Measurements from ENCODE around the gene RECQL5. TPM values are rescaled to one million over a fixed set of nuclear protein-coding genes. Genes with fewer than 3 reads are reported as not detected.
A peak's percentile ranks its signal among the peaks of the same experiment; 100 is the strongest.

RECQL5 gene
- total RNA-seq, 1 experiment from 2014 or later, result 67.0 TPM

DNA sequence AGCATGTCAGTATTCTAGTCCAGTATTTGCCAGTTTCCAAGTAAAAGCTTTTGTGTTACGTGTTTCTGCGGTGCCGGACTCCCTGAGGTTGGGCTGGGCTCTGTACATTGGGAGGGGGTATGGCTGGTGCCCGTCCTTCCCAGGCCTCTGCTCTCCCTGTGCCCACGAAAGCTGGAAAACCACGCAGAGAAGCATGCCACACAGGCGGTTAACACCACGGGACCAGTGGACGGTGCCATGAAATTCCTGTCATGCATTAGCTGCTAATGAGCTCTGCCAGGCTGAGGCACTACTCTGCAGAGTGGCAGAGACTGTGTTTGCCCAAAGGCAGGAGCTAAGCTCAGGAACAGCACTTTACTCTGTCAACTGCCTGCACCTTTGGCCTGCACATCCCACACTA, 25.6 kb downstream of the RECQL5 start:
- H3K27ac Mint-ChIP-seq (ENCODE audit: unreplicated experiment), result no peak overlapping the region
- Histone ChIP-seq H3K27me3 (replicated peaks; ENCODE audit: control insufficient read depth, insufficient read depth, low read length) (no peaks in the 10 kb centered on the region), H3K4me3 (ENCODE audit: low read depth, low read length) (no peak overlapping the region), H3K36me3 (ENCODE audit: control insufficient read depth, insufficient read depth, low read length) (peaks cover 1% of the 10 kb centered on the region), H3K9me3 (no peaks in the 10 kb centered on the region), H3K4me1 (peaks cover 47% of the 10 kb centered on the region)
- TF ChIP-seq, protein P1, sequence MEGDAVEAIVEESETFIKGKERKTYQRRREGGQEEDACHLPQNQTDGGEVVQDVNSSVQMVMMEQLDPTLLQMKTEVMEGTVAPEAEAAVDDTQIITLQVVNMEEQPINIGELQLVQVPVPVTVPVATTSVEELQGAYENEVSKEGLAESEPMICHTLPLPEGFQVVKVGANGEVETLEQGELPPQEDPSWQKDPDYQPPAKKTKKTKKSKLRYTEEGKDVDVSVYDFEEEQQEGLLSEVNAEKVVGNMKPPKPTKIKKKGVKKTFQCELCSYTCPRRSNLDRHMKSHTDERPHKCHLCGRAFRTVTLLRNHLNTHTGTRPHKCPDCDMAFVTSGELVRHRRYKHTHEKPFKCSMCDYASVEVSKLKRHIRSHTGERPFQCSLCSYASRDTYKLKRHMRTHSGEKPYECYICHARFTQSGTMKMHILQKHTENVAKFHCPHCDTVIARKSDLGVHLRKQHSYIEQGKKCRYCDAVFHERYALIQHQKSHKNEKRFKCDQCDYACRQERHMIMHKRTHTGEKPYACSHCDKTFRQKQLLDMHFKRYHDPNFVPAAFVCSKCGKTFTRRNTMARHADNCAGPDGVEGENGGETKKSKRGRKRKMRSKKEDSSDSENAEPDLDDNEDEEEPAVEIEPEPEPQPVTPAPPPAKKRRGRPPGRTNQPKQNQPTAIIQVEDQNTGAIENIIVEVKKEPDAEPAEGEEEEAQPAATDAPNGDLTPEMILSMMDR (IDR thresholded peaks at IDR 0.05; ENCODE audit: insufficient read depth in 1 of 2, low read depth in 1 of 2, low read length in 1 of 2, severe bottlenecking in 1 of 2, unreplicated experiment in 1 of 2), result no peak
- POLR2A ChIA-PET, result no interaction called here
- no TSS peak for BruUV-seq (replicated peaks)
- H3K4me3 Mint-ChIP-seq (ENCODE audit: unreplicated experiment), result no peak overlapping the region
- H3K4me1 Mint-ChIP-seq (ENCODE audit: low read depth, unreplicated experiment), result peaks cover 18% of the 10 kb centered on the region
- no peaks in the 10 kb centered on the region for H3K9me3 Mint-ChIP-seq (ENCODE audit: unreplicated experiment)
- peaks cover 26% of the 10 kb centered on the region for H3K36me3 Mint-ChIP-seq (ENCODE audit: insufficient read depth, unreplicated experiment)
- no peaks in the 10 kb centered on the region for H3K27me3 Mint-ChIP-seq (ENCODE audit: insufficient read depth, unreplicated experiment)
- no peak for DNase-seq
- CTCF ChIA-PET, result interaction anchor here (0.5 to 6.9 kb wide), 8 partner anchors 8 to 108 kb away, joined by 3 to 115 read pairs (median 5); partner anchors contain the start of gene SMIM5
- intact Hi-C loops (cut with micrococcal nuclease; ENCODE audit: unreplicated experiment), result no loop called here

DNA sequence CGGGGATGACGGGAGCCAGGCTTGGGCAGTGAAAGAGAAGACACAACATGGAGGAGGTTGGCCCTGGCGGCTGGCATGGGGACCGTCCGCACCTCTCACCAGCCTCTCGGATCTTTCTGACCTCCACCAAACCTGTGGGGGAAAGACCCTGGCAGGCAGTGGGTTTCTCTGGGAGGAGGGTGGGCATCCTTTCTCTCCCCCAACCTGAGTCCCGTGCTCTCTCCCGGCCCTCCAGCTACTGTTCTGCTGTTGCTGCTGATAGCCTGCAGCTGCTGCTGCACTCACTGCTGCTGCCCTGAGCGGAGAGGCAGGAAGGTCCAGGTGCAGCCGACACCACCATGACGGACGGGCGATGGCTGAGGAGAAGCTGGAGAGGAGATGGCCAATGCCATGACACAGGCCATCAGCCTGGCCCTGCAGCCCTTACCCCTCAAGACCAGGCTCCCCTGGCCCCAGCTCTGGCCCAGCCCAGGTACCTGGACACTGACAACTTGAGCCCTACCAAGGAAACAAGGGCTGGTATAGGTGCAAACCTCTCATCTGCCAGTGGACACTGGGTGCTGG, 26.3 kb downstream of the RECQL5 start:
- H3K27me3 ChIP-seq (replicated peaks; ENCODE audit: control insufficient read depth, insufficient read depth, low read length), result no peaks in the 10 kb centered on the region
- peaks cover 40% of the 10 kb centered on the region for H3K4me1 ChIP-seq
- no peaks in the 10 kb centered on the region for H3K9me3 Mint-ChIP-seq (ENCODE audit: unreplicated experiment)
- H3K27ac Mint-ChIP-seq (ENCODE audit: unreplicated experiment), result no peak overlapping the region
- H3K4me1 Mint-ChIP-seq (ENCODE audit: low read depth, unreplicated experiment), result peaks cover 11% of the 10 kb centered on the region
- no peak for DNase-seq
- peaks cover 1% of the 10 kb centered on the region for H3K36me3 ChIP-seq (ENCODE audit: control insufficient read depth, insufficient read depth, low read length)
- H3K36me3 Mint-ChIP-seq (ENCODE audit: insufficient read depth, unreplicated experiment), result peaks cover 23% of the 10 kb centered on the region
- BruUV-seq (replicated peaks), result no TSS peak
- H3K9me3 ChIP-seq, result no peaks in the 10 kb centered on the region
- H3K4me3 Mint-ChIP-seq (ENCODE audit: unreplicated experiment), result no peak overlapping the region
- TF ChIP-seq, protein P1 (IDR thresholded peaks at IDR 0.05; ENCODE audit: insufficient read depth in 1 of 2, low read depth in 1 of 2, low read length in 1 of 2, severe bottlenecking in 1 of 2, unreplicated experiment in 1 of 2), result no peak
- H3K27me3 Mint-ChIP-seq (ENCODE audit: insufficient read depth, unreplicated experiment), result no peaks in the 10 kb centered on the region
- no peak overlapping the region for H3K4me3 ChIP-seq (ENCODE audit: low read depth, low read length)
- intact Hi-C loops (cut with micrococcal nuclease; ENCODE audit: unreplicated experiment), result no loop called here
- ChIA-PET POLR2A (no interaction called here), CTCF (interaction anchor here (0.9 to 2.2 kb wide), 6 partner anchors 8 to 109 kb away, joined by 3 to 10 read pairs (median 4); partner anchors contain the start of gene SMIM5)

DNA sequence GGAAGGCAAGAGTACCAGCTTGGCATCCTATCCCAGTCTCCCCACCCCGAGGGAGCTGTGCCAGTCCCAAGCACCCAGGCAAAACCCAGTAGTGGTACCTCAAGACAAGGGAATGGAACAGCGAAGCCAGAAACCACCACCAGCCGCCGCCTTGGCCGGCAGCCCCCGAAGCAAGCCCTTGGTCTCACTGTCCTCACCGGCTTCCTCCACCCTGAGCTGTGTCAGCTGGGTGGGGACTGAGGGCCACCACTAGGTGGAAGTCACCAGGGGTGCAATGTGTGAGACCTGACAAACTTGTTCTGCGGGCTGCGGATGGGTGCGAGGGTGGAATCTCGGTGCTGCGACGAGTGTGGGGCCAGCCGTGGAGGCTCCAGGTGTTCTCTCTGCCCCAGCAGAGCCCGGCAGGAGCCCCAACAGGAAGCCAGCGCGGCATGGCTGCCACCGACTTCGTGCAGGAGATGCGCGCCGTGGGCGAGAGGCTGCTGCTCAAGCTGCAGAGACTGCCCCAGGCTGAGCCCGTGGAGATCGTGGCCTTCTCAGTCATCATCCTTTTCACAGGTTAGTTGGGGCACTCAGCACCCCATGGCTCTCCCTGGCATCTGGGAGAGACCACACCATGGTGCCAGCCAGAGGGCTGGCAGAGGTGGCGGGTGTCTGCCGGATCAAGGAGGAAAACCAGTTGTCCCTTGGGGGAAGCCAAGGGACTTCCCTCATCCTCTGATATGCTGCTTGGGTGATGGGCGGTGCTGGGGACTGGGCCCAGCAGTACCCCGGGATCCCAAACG, 27.0 kb downstream of the RECQL5 start:
- Histone ChIP-seq H3K9me3 (no peaks in the 10 kb centered on the region), H3K27me3 (replicated peaks; ENCODE audit: control insufficient read depth, insufficient read depth, low read length) (no peaks in the 10 kb centered on the region), H3K4me1 (peaks cover 34% of the 10 kb centered on the region), H3K36me3 (ENCODE audit: control insufficient read depth, insufficient read depth, low read length) (peaks cover 1% of the 10 kb centered on the region), H3K4me3 (ENCODE audit: low read depth, low read length) (no peak overlapping the region)
- no TSS peak for BruUV-seq (replicated peaks)
- TF ChIP-seq, protein P1 (IDR thresholded peaks at IDR 0.05; ENCODE audit: insufficient read depth in 1 of 2, low read depth in 1 of 2, low read length in 1 of 2, severe bottlenecking in 1 of 2, unreplicated experiment in 1 of 2), result peak; percentile 16 to 53
- Mint-ChIP-seq H3K9me3 (ENCODE audit: unreplicated experiment) (no peaks in the 10 kb centered on the region), H3K36me3 (ENCODE audit: insufficient read depth, unreplicated experiment) (peaks cover 19% of the 10 kb centered on the region), H3K27me3 (ENCODE audit: insufficient read depth, unreplicated experiment) (no peaks in the 10 kb centered on the region), H3K4me1 (ENCODE audit: low read depth, unreplicated experiment) (peaks cover 4% of the 10 kb centered on the region), H3K4me3 (ENCODE audit: unreplicated experiment) (no peak overlapping the region), H3K27ac (ENCODE audit: unreplicated experiment) (peak overlapping the region; percentile 57)
- ChIA-PET CTCF (interaction anchor here (1.2 to 2.2 kb wide), 2 partner anchors 13 to 108 kb away, joined by 7 to 10 read pairs; no protein-coding TSS in a partner anchor), POLR2A (no interaction called here)
- intact Hi-C loops (cut with micrococcal nuclease; ENCODE audit: unreplicated experiment), result no loop called here
- DNase-seq, result peak; percentile 73 to 74

All from Caco-2 (cell line).